Stimulated activated naive CD8-positive, alpha-beta T cell treated with anti-CD3 and anti-CD28 coated beads, Interleukin-15, Interleukin-2, amounts not matched to agents 100 U/mL and 50 U/mL, for 24 hours (primary cell): ENCODE results near the gene TNS3.

ENCODE experiments used
- ATAC-seq: fragments of 150-1000 bp; cut with Tn5 transposase; one replicate; pipeline ENCODE4 v1.10.0; 2021
- DNase-seq: peaks from one replicate; pipeline ENCODE4 v3.0.0; 2021

TNS3 gene

DNA sequence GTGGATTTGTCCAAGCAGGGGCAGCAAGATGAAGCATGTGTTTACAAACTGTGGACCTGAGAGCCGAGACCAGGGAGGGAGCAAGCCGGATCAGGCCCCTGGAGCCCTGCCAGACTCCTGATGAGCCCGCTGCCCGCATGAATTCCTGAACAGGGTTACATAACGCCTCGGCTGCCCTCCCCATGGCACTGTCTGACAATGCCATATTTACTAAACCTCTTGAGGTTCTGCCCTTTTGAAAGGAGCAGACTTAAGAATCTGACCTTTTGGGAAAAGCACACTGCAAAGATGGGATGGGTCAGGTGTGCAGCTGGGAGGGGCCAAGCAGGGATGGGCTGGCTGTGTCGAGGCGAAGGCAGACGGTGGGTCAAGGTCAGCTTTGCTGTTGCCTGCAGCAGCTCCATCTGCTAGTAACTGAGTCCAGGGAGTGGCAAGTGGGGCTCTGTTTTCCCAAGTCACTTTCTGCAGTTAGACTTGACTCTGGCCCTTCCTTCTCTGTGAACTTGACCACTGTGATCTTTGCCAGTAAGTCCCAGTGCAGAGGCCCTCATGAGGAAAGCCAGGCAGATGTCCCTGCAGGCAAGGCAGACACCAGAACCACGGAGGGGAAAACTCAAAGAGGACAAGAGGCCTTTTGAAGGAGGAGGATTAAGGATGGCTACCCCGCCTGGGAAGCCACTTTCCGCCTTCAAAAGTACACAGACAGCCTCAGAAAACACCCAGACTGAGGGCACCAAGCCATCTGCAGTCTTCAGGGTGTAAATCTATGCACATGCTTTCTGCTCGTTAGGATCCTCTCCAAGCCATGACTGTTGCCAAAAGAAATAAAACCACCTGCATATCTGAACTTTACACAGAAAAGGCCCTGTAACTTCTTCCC lies 175.8 kb downstream of the TNS3 start:
- ATAC-seq (no peak), DNase-seq (no peak)

DNA sequence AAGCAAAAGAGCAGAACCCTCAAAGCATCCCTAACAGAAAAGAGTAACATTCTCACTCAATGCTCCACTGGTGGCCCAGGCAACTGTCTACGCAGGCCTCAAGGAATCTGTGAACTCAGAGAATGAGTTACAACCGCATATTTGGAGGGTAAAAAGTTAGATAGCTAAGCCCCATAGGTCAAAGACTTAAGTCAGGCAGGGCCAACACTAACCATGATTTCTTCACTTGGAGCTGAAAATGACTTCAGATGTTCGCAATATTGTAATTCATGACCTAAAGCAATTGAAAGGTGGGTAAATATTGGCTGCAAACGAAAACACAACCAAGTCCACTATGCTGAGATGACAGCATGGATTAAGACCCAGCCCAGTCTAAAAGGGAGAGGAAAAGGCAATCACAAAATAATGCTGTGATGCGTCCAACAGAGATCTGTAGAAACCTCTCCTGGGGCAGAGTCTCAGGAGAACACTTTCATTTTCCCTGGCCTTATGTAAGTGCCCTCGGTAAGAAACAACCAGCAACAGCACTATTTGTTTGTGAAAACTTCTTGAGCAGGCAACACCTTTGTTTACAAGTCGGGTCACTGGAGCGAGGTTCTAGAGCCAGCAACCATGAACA lies 176.5 kb downstream of the TNS3 start:
- DNase-seq (no peak), ATAC-seq (no peak)

DNA sequence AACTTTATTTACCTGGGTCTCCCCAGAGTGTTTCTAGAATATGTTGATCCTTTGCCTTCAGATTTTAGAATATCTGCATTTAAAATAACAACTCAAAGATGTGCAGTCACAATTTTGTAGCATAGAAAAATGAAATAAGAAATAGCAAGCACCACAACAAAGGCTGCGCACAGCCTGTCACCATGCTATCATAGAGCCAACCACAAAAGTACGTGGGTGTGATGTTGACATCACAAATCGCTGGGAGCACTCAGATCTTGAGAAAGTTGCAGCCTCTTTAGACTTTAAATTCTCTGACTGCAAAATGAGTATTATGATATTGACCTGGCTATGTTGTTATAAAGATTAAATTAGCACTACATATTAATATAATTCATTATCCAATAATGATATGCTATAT lies 177.9 kb downstream of the TNS3 start:
- ATAC-seq = peak; percentile 58
- DNase-seq = peak; percentile 35

DNA sequence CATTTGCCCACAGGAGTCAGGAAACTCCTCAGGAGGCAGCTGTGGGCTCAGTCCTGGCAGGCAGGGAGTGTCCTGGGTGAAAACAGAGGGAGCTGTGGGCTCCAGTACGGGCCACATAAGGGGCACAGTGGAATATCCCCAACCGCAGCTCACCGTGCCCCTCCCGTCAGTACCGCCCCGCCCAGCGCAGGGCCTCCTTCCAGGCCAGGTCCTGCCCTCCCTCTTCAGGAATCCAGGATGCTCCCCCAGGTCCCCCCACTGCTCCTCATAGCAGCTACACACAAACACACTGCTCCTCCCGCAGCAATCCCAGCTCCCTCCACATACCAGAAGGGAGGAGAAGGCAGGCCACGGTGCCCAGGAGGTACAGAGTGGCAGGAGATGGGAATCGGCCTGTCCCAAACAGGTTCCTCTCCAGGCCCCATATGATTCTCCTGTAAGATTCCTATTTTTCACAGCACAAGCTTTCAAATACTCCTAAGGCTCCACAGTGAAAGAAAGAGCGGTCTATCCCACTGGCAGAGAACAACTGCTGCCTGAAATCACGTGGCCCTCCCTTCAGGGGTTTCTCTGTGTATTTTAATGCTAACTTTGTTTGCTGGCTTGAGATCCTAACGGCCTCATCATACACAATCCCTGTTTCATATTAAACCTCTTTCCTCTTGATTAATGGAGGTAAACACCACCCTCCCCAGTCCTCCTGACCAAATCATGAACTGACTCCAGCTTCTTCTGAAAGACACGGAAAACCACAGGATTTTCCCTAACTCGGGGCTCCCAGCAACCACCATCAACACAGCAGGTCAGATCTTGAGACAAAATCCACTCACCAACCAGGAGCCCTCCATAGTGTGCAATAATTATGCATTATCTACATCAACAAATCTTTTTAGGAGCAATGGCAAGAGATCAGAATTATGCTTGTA lies 178.7 kb downstream of the TNS3 start:
- ATAC-seq (no peak), DNase-seq (no peak)

DNA sequence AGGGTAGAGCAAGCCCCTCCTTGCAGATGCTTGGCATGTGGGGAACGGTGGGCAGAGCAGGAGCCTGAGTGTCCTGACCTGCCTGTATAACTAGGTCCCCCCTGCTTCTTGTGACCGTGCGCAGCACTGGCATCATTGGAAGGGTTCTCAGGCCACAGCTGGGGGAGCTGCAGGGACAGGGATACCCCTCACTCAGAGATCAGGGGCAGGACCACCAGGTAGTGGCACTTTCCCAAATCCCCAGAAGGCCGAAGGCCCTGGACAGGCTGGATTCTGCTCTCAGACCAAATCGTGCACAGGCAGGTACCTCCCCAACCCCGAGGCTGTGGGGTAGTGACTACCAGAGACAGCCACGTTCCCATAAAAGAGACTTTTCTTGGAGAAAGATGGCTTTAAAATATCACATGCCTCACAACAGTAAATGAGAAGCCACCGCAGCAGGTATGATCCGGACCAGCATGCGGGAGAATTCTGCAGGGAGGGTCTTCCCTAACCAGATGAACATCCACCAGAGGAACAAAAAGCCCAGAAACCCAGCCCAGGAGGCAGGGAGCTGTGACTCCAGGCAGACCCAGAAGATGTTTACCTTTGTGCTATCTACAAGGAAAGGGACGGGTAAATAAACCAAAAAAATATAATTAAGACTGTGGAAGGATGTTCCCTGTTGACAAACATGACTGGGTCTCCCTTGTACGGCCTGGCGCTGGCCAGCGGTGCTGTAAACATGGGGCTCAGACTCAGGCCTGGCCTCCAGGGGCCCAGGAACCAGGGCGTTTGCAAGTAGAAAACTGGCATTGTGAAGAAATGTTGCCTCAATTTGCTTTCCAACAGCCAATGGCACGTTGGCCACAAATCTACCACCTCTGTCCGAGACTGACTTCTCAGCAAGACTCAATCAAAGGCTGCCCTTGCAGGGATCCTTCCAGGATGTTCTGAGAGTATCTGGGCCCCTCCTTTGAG lies 180.0 kb downstream of the TNS3 start:
- ATAC-seq = no peak
- no peak for DNase-seq

DNA sequence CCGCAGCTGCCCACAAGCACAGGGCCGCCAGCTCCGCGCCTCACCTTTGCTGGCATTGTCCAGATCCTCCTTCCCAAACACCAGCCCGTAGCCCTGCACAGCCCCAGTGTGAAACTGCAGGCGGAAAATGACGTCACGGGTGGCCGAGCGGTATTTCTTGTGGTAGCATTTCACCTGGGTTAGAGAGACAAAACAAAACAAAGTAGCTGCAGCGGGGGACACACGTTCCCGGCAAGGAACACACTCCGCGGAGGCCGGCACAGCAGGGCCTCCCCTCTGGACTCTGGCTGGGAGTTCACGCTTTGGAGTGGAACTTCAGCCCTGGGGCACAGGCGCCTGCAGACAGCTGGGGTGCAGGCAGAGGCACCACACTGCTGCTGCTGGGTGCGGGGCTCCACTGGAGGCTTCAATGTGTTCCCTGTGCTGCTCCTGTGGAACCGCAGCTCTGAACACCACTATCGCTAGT lies 181.1 kb downstream of the TNS3 start:
- DNase-seq (no peak), ATAC-seq (no peak)

DNA sequence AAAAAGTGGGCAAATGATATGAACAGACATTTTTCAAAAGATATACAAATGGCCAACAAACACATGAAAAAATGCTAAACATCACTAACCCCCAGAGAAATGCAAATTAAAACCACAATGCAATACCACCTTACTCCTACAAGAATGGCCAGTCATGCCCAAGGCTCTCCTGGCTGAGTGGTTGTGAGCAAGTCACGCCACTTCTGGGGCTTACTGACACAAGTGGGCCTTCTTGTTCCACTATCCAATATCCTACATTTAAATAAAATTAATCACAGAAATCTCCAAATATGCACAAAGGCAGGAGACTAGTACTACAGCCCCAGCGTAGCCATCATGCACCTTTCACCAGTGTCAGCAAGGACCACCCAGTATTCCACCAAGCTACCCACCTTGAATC lies 181.9 kb downstream of the TNS3 start:
- ATAC-seq = no peak
- DNase-seq = no peak

DNA sequence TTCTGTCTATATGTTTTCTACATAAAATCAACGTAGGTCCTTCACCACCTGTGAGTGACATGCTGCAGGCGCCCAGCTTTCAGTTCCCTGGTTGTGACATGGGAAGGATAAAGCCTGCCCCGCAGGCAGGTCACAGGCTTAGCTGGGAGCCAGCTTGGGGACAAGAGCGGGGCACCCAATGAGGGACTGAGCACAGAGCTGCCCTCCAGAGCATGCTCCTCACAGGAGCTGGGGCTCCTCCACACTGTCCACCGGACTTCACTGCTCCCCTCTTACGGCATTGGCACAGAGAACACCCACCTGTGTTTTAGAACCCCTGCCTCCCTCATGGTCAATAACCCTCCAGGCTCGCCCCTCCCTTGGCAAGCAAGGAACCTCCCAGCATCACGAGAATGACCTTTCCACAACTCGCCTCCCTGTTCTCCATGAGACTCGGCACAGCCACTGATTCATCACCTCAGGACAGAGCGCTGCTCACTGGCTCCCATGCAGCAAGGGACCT lies 187.1 kb downstream of the TNS3 start:
- DNase-seq = no peak
- no peak for ATAC-seq

DNA sequence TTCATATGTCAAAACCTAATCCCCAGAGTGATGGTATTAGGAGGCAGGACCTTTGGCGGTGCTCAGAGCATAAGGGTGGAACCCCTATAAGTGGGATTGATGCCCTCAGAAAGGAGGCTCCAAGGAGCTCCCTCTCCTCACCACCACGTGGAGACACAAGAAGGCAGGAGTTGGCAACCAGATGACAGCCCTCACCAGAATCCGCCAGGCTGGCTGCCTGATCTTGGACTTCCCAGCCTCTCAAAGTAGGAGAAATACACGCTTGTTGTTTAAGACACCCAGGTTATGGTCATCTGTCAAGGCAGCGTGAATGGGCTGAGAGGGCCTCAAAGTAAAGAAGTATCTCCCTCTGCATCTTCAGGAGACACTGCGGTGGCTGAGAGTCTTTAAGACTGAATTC lies 187.7 kb downstream of the TNS3 start:
- ATAC-seq = no peak

DNA sequence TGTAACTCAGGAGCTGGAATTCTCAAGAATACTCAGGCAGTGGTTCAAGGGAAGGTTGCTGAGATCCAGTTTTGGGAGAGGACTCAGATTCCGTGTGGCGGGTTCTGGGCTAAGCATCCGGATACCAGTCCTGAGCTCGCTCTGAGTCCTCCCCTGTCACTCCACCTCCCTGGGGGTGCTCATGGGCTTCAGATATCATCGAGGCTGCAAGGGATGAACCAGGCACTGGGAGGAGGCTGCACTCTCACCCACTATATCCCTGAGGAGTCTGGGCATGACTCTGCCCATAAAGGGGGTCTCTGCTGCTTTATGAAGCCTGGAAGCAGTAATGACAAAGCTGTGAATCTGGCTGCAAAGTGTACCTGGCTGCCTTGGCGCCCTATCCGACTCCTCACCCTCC lies 188.5 kb downstream of the TNS3 start:
- DNase-seq = no peak
- no peak for ATAC-seq

More for the DNA sequence above, 187.7 kb downstream of the TNS3 start:
- no peak for DNase-seq

DNA sequence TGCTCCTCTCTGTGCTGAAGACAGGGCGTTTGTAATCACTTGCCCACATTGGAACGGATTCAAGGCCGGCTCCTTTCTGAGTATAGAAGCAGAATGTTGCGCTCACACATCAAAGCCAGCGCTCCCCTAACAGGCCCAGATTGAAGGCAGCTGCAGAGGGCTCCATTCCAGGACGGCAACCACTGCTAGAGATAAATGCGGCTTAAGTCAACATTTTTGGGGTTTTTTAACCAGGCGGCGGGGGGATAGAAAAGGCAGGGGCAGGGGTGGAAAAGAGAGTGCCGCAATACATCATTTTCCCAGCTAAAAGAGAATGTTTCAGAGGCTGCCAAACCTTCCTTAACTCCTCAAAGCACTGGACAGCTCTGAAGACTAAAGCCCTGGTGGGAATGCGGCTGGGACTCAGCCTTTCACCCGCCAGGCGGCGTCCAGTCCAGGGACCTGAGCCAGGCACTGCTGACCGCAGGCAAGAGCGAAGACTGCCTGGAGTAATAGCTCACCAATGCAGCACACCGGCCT lies 189.6 kb downstream of the TNS3 start:
- DNase-seq = no peak

DNA sequence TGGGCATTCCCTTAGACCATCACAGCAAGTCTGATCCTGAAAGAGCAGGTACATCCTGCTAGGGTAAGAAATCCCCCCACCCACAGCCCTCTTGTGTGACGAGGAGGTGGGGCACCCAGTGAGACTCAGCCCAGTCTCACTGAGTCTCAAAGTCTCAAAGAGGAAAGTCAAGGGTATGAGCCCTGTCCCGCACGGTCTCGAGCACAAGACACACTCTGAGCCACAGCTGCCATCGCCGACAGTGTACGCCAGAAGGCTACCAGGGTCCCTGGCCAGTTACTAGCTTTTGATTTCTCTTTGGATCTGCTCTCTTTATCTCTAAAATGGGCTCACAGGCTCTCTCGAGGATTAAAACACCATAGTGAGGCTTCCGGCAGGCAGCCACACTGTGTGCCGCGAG lies 190.2 kb downstream of the TNS3 start:
- no peak for DNase-seq
- no peak for ATAC-seq

More for the DNA sequence above, 189.6 kb downstream of the TNS3 start:
- no peak for ATAC-seq

DNA sequence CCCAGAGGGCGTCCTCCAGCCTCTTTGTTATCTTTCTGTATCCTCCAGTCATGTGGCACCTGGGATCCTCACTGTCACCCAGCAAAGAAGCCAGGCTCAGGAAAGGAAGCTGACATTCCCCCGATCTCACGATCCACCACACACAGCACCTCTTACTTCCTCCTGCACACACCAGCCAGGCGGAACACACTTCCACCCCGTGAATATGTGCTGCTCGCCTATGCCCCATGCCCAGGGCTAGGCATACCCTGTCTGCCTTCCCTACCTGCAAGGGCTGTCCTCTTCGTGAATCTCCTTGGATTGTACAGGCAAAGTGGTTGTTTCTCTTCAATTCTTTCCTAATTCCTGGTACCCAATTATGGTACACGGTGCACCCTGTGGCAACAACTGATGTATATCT lies 191.0 kb downstream of the TNS3 start:
- ATAC-seq (no peak), DNase-seq (no peak)

DNA sequence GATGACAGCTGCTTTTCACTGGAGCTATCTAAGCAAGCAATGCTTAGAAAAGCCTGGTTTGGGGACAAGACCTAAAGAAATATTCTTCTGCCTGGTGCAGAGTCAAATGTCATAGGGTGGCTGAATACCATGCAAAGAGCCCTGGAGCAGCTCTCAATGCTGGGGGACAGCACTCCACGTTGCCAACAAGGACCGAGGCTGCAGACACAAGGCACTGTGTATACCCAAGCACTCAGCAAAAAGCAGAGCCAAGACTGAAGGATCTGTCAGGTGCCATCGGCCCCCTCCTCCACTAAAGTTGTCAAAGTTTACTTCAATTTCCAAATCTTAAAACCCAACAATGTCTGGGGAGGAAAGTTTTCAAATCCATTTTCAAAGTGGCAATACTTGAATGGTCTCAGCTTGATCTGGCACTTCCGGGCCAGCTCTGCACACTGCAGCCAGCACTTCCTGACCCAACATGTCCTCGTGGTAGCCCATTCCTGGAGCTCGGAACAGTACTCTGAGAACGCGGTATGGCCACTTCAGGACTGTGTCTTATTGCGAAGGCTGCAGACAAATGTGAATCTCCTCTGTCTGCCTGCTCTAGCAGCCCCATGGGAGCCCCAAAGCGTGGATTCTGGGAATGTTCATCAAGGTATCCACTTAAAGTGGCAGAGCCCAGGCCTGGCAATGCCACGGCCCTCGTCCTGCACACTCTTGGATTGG lies 191.8 kb downstream of the TNS3 start:
- DNase-seq (no peak), ATAC-seq (no peak)

DNA sequence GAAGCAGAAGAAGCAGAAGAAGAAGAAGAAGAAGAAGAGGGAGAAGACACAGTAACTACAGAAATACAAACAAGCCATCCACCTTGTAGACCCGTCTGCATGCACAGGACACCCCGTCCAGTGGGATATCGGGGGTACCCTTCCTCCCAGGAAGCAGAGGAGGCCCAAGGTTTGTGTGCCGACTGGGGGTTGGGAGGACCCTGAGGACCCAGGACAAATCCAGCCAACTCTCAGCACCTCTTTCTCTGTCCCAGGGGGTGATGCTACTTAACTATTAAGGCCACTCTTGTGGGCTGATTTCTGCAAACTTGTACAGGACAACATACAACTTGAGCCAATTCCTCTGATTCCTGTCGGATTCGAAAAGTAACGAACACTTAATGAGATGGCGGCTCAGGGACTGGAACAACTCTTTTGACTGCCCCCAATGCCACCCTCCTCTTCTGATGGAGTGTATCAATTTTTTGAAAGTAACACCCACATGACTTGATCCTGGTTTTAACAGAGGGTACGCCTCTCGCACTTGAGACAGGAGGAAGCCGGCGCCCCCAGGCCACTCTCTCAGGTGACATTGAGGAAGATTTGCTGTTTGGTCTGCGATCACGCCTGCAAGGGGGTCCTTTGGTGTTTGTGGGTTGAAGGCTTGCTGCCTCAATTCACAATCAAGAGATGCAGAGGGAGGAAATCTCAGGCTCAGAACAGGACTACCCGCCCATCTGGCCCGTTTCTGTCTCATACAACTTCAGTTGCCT lies 192.6 kb downstream of the TNS3 start:
- DNase-seq (no peak), ATAC-seq (no peak)

DNA sequence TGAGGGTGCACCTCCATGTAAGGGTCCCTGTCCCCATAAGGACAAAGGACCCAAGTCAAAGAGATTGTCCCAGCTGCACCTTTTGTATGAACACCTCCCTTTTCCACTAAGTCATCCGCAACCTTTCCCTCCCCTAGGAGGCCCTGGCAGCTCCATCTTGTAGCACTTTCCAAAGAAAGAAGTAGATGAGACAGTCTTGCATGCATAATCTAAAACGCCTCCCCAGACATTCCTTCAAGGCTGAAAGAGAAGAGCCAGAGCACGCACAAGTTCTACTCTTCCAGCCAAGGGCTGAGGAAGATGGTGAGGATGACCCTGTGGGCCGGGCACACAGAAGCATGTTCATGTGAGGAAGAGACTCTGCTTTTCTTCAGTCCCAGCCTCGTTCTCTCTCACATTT lies 194.4 kb downstream of the TNS3 start:
- no peak for DNase-seq

DNA sequence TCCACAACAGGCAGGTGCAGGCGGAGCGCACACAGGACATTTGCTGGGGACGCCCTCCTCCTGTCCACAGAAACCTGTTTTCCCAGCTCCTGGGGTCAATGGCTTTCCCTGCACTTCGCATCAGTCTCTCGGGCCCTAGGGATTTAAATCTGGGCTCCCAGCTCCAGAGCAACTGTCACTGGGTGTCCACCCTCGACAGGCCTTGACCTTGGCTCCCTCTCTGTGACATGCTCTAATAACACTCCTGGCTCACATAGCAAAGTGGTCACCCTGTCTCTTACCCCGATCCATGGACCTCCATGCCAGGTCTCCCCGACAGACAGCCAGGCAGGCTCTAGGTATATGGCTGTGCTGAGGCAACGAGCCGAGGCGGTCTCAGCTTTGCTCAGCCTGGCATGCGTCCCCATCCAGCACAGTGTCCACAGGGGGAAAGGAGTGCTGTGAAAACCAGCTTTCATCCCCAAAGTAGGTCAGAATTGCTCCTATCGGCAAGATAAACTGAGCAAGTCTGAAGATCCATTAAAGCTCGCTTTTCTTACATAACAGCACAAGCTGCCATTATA lies 195.6 kb downstream of the TNS3 start:
- ATAC-seq = no peak

More for the DNA sequence above, 194.4 kb downstream of the TNS3 start:
- no peak for ATAC-seq

DNA sequence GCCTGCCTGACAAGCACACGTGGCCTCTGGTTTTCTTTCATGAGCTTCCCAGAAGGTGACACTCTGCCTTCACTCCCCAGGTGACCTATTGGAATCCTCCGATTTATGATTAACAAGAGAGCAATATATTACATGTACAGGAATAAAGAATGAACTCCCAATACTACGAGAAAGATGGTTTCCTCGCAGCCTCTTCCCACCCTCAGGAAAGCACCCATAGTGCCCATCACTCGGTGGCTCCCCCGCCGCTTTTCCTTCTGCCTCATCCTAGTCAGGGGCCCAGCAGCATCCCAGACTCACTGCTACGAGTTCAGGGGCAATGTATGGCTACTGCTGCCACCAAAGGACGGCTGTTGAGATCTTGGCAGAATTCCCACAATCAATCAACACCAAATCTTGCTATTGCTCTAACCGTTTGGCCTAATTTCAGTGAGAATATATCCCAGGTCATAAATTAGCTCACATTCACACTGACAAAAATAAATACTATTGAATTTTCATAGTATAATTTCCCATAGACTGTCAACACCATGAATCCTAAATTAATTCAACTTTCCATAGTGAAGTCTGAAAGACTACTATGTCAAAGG lies 196.3 kb downstream of the TNS3 start:
- ATAC-seq (no peak), DNase-seq (no peak)

More for the DNA sequence above, 195.6 kb downstream of the TNS3 start:
- DNase-seq = no peak
